Activated T-helper 1 cell treated with anti-CD3 and anti-CD28 coated beads, Interleukin-2, amount 50 U/mL, for 16 hours (primary cell): ENCODE measurements around the gene S100A7.
A peak's percentile ranks its signal among the peaks of the same experiment; 100 is the strongest.

Source experiments
- DNase-seq, 2 donors: peaks; one replicate each; pipeline ENCODE4 v3.0.0-alpha.2; 2020; ENCODE audit warnings: low read depth in 1 of 2, low spot score in 1 of 2

S100A7 gene

GRCh38 chr1:153460551-153460950 is at the start of gene S100A7:
Gene S100A7 (minus strand): TSS chr1:153460651. CDS start chr1:153459013, 1,638 bp downstream.
- no peak for DNase-seq

- peak; percentile 39 to 44 for DNase-seq
Observed at GRCh38 chr1:153509729-153510354, 49.4 kb upstream of the S100A7 start.

GRCh38 chr1:153509036-153509435 is 48.6 kb upstream of the S100A7 start:
- DNase-seq, result no peak

GRCh38 chr1:153507926-153508583 is 47.6 kb upstream of the S100A7 start:
- DNase-seq, result no peak

DNA sequence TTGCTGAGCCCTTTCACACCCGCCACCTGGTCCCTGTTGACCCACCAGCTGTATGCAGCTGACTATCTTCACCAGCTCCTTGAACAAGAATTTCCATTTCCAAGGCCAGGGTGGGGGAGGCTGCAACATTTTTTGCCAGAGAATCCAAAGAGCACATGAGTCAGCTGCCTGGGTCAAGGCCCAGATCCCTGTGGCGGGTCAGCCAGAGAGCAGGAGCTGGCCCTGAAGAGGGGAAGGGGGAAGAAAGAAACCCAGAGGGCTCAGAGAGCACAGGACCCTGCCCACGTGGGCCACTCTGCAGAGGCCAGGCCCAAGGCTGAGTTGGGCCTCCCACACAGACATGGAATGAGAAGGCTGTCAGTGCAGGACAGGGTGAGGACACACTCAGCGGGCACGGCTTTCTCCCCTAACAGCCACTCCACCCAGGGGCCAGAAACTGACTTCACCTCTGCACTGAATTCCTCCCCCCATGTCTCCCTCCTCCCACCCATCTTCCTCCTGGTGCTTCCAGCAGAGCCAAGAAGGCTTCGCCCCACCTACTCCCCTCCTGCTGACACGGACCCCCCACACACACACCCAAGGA is 46.5 kb upstream of the S100A7 start:
- DNase-seq, result no peak

GRCh38 chr1:153506386-153506785 is 45.9 kb upstream of the S100A7 start:
- no peak for DNase-seq

- DNase-seq, result no peak
Observed at GRCh38 chr1:153505576-153505975, 45.1 kb upstream of the S100A7 start.

- no peak for DNase-seq
Observed at GRCh38 chr1:153503766-153504165, 43.3 kb upstream of the S100A7 start.

DNA sequence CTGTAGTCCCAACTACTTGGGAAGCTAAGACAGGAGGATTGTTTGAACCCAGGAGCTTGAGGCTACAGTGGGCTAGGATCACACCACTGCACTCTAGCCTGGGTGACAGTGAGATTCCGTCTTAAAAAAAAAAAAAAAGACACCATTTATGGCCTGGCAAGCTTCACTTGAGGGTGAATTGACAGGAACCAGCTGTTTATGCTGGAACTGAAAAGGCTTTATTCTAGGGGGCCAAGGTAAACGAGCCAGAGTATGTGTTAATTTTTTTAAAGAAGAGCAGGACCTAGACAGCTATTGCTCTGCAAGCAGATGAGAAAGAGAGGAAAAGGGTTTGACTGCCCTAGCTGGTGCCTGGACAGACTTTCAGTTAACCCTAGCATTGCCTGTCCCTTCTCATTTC is 38.3 kb upstream of the S100A7 start:
- no peak for DNase-seq

GRCh38 chr1:153495536-153495935 is 35.1 kb upstream of the S100A7 start:
- no peak for DNase-seq

GRCh38 chr1:153494976-153495535 is 34.6 kb upstream of the S100A7 start:
- DNase-seq, result peak; percentile 57

DNA sequence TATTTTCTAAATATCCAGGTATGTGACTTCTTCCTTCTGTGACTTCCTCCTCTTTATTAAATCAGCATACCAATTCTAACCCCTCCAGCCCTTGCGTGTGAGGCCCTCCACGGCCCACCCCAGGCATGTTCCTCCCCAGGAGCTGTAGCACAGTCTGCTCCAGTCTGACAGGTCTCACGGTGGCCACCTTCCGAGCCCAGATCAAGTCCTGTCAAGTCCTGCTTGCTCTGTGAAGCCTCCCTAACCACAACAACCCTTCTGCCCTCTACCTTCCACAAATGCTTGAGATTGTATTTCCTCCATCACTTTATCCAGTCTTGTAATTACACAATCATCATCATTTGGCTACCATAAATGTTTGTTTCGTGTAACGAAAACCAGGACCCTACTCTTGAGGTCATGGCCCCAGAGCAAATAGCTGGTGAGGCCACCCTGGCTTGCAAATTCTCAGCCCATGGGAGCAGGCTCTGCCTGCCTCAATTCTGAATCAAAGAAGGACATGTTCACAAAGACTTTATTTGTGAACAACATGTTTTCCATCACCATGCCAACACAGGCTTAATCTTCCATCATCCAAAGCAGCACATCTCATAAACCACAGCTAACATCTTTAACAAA is 33.0 kb upstream of the S100A7 start:
- no peak for DNase-seq

GRCh38 chr1:153490272-153491051 is 30.0 kb upstream of the S100A7 start:
- DNase-seq, result no peak

DNA sequence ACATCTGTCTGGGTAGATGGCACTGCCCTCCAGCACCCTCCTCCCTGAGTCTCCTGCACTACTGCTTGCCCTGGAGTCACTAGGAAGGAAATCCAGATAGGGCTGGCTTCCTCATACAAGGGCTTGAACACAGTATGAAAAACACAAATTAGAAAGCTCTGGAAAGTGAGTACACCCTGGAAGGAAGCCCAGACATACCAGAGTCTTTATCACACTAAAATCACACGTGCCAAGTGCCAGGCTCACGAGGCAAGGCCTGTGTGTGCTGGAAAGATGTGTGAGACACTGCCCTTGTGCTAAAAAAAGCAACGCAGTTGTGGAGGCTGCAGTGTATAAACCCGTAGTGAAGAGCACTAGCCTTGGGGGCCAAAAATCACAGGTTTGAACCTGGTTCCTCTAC is 28.3 kb upstream of the S100A7 start:
- no peak for DNase-seq

DNA sequence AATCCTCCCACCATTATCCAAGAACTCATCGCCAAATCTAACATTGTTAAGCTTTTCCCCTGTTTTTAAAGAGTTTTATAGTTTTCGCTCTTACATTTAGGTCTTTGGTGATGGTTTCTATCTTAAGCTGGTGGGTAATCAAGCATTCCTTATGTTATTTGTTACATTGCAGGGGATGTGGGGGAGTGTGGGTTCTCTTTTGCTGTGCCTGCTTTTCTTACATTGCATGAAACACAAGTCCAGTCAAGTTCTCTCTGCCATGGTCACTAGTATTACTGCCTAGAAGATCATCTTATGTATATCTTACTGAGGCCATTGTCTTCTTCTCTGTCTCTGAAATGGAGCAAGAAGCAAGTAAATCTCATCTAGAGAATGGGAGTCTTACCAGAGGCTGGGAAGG is 27.3 kb upstream of the S100A7 start:
- no peak for DNase-seq

GRCh38 chr1:153485863-153486262 is 25.4 kb upstream of the S100A7 start:
- no peak for DNase-seq

DNA sequence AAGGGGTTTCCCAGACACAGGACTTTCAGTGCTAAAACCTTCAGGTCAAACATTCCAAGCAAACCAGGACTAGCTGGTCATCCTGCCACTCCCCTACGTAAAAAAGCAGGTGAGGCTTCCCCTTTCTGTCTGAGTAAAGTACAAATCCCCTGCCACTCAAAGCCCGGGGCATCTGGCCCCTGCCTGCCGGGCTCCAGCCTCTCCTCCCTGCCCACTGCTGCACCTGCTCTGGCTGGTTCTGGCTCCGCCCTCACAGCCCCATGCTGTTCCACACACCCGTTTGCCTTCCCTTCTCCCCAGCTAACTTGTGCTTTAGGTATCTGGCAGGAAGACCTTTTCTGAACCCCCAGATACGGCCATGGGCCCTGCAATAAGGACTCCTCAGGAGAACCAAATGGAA is 23.3 kb upstream of the S100A7 start:
- no peak for DNase-seq

- no peak for DNase-seq
Observed at GRCh38 chr1:153481124-153481523, 20.7 kb upstream of the S100A7 start.

DNA sequence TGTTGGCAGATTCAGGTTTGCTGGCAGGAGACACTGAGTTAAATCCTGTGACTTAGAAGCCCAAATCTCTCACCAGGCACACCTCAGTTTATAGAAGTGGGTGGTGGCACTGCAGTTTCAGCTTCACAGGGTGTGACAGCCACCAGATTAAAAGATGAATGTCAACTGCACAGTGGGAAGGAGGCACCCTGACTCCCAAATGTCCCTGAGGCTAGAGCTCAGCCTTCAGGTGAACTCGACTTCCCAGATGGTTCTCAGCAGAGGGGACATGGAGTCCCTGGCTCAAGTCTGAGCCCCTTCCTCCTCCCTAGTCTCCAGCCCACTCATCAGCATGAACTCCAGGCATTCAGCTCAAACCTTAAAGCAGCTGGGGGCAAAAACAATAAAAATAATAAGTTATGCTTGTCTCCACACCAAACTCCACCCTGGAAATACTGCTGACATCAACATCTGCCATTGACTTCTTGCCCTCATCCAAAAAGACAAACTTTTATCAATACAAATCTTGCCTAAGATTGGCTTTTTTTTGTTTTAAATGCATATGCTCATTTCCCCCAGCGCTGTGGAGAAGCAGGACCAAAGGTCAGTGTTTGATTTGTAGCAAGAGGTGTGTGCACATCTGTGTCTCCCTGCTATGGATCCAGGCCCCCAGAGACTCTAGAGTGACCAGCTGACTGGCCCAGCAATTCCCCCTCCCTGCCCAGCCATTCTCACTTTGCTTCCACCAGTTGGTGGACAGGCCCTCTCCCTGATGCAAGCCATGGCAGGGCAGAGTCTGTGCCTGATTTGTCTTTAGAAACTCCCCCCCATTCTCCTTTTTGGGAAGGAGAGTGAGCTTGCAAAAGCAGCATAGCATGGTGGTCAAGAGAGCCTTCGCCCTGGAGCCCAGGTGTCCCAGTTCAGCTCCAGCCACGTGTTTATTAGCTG is 18.5 kb upstream of the S100A7 start:
- no peak for DNase-seq

DNA sequence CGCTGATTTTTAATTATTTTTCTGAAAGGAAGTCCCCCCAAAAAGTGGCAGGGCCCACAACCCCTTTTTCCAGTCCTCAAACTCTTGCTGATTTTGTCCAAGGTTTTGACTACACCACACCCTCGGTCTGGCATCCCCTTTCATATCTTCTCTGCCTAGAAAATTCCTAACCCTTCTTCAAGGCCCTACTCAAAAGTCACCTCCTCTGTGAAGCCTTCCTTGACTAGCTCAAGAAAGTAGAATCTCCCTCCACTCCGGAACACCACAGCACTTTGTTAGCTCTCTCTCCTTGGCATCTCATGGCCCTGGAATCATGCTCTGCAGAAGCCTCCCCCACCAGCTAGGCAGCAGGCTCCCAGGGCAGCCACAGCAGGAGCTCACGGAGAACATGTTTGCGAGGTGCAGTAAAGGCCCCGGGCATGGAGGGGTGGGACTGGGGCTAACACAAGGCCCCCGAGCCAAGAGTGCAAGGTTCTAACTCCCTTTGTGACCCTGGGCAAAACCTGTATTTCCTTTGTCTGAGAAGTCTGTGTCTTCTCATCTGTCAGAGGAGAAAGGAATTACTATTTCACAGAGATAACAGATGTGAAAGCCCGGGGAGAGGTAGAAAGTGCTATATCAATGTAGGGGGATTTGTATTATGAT is 17.7 kb upstream of the S100A7 start:
- DNase-seq, result no peak
